Measurements from ENCODE around the gene FAM98C.
"Not testable (repeated sequence)": the region's sequence is repeated elsewhere in the genome, so short reads cannot be mapped to it uniquely, and the experiment has no call there.

Gene FAM98C

GRCh38 chr19:38360839-38361631, 41.9 kb upstream of the FAM98C start:
- TF ChIP-seq CTCF (IDR thresholded peaks at IDR 0.05; ENCODE audit: low read depth, low read length) = no peak
- H3K27me3 ChIP-seq (ENCODE audit: insufficient read depth, low read depth, severe bottlenecking) = peaks cover 8% of the 10 kb centered on the region
- no peak for DNase-seq
- peak overlapping the region; percentile 75 for H3K27ac ChIP-seq
- no peaks in the 10 kb centered on the region for H3K36me3 ChIP-seq
- peaks cover 6% of the 10 kb centered on the region for H3K9me3 ChIP-seq (ENCODE audit: severe bottlenecking)
- peak overlapping the region; percentile 57 for H3K4me3 ChIP-seq (ENCODE audit: low read depth, low read length)

- H3K36me3 ChIP-seq = no peaks in the 10 kb centered on the region
- H3K4me3 ChIP-seq (ENCODE audit: low read depth, low read length) = peak overlapping the region; percentile 57
- peaks cover 8% of the 10 kb centered on the region for H3K27me3 ChIP-seq (ENCODE audit: insufficient read depth, low read depth, severe bottlenecking)
- peak overlapping the region; percentile 84 for H3K27ac ChIP-seq
- DNase-seq = peak; percentile 95
- 0 out of 2 replicates have a peak, but pooled peaks have one; percentile 17 for TF ChIP-seq CTCF (IDR thresholded peaks at IDR 0.05; ENCODE audit: low read depth, low read length)
- H3K9me3 ChIP-seq (ENCODE audit: severe bottlenecking) = peaks cover 6% of the 10 kb centered on the region
These were observed 41.2 kb upstream of the FAM98C start for GRCh38 chr19:38361633-38362075.

- Histone ChIP-seq H3K27me3 (ENCODE audit: insufficient read depth, low read depth, severe bottlenecking) (peaks cover 8% of the 10 kb centered on the region), H3K36me3 (no peaks in the 10 kb centered on the region), H3K27ac (peak overlapping the region; percentile 84), H3K9me3 (ENCODE audit: severe bottlenecking) (peaks cover 6% of the 10 kb centered on the region), H3K4me3 (ENCODE audit: low read depth, low read length) (peak overlapping the region; percentile 57)
- DNase-seq = peak; percentile 94
- TF ChIP-seq CTCF (IDR thresholded peaks at IDR 0.05; ENCODE audit: low read depth, low read length) = no peak
These were observed 40.6 kb upstream of the FAM98C start for GRCh38 chr19:38362076-38362945.

GRCh38 chr19:38362946-38363688, 39.8 kb upstream of the FAM98C start:
- not testable (repeated sequence) for H3K36me3 ChIP-seq; H3K9me3 ChIP-seq (ENCODE audit: severe bottlenecking); DNase-seq; H3K27me3 ChIP-seq (ENCODE audit: insufficient read depth, low read depth, severe bottlenecking)
- peak overlapping the region; percentile 57 for H3K4me3 ChIP-seq (ENCODE audit: low read depth, low read length)
- peak overlapping the region; percentile 84 for H3K27ac ChIP-seq

- Histone ChIP-seq H3K27me3 (ENCODE audit: insufficient read depth, low read depth, severe bottlenecking) (no peaks in the 10 kb centered on the region), H3K27ac (no peak overlapping the region), H3K9me3 (ENCODE audit: severe bottlenecking) (peaks cover 6% of the 10 kb centered on the region), H3K4me3 (ENCODE audit: low read depth, low read length) (no peak overlapping the region), H3K36me3 (no peaks in the 10 kb centered on the region)
- no peak for TF ChIP-seq CTCF (IDR thresholded peaks at IDR 0.05; ENCODE audit: low read depth, low read length)
- DNase-seq = no peak
These were observed 35.9 kb upstream of the FAM98C start for GRCh38 chr19:38367041-38367440.

Measured in WERI-Rb-1 (cell line).